Activated T-helper 1 cell treated with anti-CD3 and anti-CD28 coated beads, Interleukin-12 subunit alpha, Interleukin-12 subunit beta, Interleukin-2, Interleukin-4 antibody, amounts not matched to agents 30 ng/mL and 10 ng/mL and 1 ng/mL, durations not matched to agents 14 hours and 24 hours and 36 hours (primary cell): ENCODE data around the gene REPS2. TPM values are rescaled to one million over a fixed set of nuclear protein-coding genes. Genes with fewer than 3 reads are reported as not detected.

ENCODE experiments used
- DNase-seq: peaks from one replicate; pipeline ENCODE4 v3.0.0; 2021; ENCODE audit warnings: low spot score
- H3K27ac Mint-ChIP-seq: one replicate; pipeline ENCODE4 v1.8.0; 2021; ENCODE audit warnings: mild to moderate bottlenecking, mixed read lengths
- H3K27me3 Mint-ChIP-seq: one replicate; pipeline ENCODE4 v1.8.0; 2022; ENCODE audit warnings: mild to moderate bottlenecking, moderate library complexity, mixed read lengths; ENCODE audit not compliant: insufficient read depth
- H3K36me3 Mint-ChIP-seq: one replicate; pipeline ENCODE4 v1.8.0; 2021; ENCODE audit warnings: low read depth, mixed read lengths
- H3K4me1 Mint-ChIP-seq: one replicate; pipeline ENCODE4 v1.8.0; 2021; ENCODE audit warnings: low read depth, mixed read lengths
- H3K4me3 Mint-ChIP-seq: one replicate; pipeline ENCODE4 v1.8.0; 2021; ENCODE audit warnings: mild to moderate bottlenecking, moderate library complexity, mixed read lengths
- H3K9me3 Mint-ChIP-seq: one replicate; pipeline ENCODE4 v1.8.0; 2021; ENCODE audit warnings: mixed read lengths
- intact Hi-C: fragments of 100-400 bp; cut with micrococcal nuclease; formaldehyde crosslinking; loops from one replicate; pipeline ENCODE4 v1.15.1; 2024
- total RNA-seq: library from RNA; stranded (reverse); gene quantifications from 2 replicates; pipeline ENCODE4 v1.2.3, GENCODE V29; 2022

The REPS2 gene
- total RNA-seq, 1 donor from 2014 or later: not detected

DNA sequence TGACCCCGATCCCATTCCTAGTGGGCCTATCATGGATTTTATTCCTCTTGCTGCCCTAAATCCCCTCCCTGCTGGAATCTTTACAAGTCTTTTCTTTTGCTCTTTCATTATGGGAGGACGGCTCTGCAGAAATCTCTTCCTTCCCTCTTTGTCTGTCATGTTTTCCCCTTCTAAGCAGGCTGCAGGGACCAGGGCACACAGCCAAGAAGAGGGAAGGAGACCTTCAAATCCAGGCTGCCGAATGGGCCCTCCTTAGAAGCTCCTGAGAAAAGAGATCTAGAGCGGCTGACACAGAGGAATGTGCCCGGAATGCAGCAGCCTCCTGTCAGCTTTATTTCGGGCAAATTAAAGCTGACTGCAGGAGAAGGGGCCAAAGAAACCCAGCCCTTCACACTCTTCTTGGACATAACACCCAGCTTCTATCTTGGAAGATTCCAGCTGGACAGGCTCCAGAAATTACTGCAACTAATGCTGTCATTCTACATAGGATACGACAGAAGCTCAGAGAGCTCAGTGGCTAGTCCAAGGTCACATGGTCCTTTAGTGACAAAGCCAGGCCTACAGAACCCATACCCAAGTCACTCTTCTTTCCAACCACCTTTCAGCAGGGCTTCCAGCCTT, 240.8 kb downstream of the REPS2 start:
- no peaks in the 10 kb centered on the region for H3K4me1 Mint-ChIP-seq
- H3K27ac Mint-ChIP-seq: no peak overlapping the region
- DNase-seq: no peak
- no peaks in the 10 kb centered on the region for H3K36me3 Mint-ChIP-seq
- intact Hi-C loops: no loop called here
- no peaks in the 10 kb centered on the region for H3K27me3 Mint-ChIP-seq
- H3K9me3 Mint-ChIP-seq: no peaks in the 10 kb centered on the region
- H3K4me3 Mint-ChIP-seq: no peak overlapping the region

DNA sequence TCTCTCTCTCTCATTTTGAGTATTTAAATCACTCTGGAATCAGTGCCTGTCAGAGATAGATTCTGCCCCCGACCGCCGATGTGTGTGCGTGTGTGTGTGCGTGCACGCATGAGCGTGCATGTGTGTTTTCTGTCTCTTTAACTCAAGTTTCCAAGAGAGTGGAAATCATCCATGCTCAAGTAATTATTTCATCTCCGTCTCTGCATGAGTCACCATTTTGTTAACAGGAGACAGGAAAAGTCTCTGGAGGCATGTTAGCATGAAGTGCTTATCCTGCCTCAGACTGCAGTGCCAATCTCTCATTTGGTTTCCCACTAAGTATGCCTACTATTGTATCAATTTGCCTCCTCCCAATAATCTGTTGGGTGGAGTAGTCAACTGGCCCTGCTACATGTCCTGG, 245.6 kb downstream of the REPS2 start:
- no peak for DNase-seq
- Mint-ChIP-seq H3K27ac (no peak overlapping the region), H3K4me3 (no peak overlapping the region), H3K4me1 (no peaks in the 10 kb centered on the region), H3K9me3 (no peaks in the 10 kb centered on the region), H3K27me3 (no peaks in the 10 kb centered on the region), H3K36me3 (no peaks in the 10 kb centered on the region)
- intact Hi-C loops: no loop called here

Other genes starting within 250 kb of the REPS2 start
- gene CTPS2, start 234.0 kb upstream of the REPS2 start, total RNA-seq: 5.1 and 5.3 TPM in 2 replicates
- 19.5 and 19.7 TPM in 2 replicates for gene SYAP1, start 227.0 kb upstream of the REPS2 start, total RNA-seq
- gene TXLNG, start 160.2 kb upstream of the REPS2 start, total RNA-seq: 23.8 and 25.4 TPM in 2 replicates
- 127 and 134 TPM in 2 replicates for gene RBBP7, start 76.3 kb upstream of the REPS2 start, total RNA-seq